ENCODE measurements around the gene RASGRP3.

RASGRP3 gene

DNA sequence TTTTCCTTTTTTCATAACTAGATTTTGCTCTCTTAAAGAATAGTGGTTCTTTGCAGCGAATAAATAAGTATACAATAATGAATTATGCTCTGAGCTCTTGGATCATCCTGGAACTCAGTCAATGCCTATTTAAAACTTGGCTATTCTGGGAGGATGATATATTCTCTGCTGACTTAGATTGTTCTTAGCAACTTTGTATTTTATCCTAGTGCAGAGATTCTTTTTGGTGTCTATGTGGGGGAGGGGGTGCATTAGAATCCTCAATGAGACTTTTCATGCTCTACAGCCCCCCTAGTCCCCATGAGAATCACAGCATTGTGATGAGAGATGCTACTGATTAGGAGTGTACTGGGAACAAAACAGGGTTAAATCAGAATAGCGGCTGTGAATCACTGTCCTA is 131.5 kb downstream of the RASGRP3 start:
- Histone ChIP-seq H3K27me3 (ENCODE audit: insufficient read depth, poor library complexity, severe bottlenecking) (no peaks in the 10 kb centered on the region), H3K27ac (replicated peaks) (no peak overlapping the region), H3K4me3 (replicated peaks; ENCODE audit: insufficient read depth, low read length) (no peak overlapping the region)
- TF ChIP-seq SPI1 (IDR thresholded peaks at IDR 0.05; ENCODE audit: borderline replicate concordance, low read depth) (no peak), GABPA (IDR thresholded peaks at IDR 0.05; ENCODE audit: low read depth) (no peak), POLR2AphosphoS5 (IDR thresholded peaks at IDR 0.05; ENCODE audit: low read depth) (no peak)
- TF ChIP-seq, protein P1, sequence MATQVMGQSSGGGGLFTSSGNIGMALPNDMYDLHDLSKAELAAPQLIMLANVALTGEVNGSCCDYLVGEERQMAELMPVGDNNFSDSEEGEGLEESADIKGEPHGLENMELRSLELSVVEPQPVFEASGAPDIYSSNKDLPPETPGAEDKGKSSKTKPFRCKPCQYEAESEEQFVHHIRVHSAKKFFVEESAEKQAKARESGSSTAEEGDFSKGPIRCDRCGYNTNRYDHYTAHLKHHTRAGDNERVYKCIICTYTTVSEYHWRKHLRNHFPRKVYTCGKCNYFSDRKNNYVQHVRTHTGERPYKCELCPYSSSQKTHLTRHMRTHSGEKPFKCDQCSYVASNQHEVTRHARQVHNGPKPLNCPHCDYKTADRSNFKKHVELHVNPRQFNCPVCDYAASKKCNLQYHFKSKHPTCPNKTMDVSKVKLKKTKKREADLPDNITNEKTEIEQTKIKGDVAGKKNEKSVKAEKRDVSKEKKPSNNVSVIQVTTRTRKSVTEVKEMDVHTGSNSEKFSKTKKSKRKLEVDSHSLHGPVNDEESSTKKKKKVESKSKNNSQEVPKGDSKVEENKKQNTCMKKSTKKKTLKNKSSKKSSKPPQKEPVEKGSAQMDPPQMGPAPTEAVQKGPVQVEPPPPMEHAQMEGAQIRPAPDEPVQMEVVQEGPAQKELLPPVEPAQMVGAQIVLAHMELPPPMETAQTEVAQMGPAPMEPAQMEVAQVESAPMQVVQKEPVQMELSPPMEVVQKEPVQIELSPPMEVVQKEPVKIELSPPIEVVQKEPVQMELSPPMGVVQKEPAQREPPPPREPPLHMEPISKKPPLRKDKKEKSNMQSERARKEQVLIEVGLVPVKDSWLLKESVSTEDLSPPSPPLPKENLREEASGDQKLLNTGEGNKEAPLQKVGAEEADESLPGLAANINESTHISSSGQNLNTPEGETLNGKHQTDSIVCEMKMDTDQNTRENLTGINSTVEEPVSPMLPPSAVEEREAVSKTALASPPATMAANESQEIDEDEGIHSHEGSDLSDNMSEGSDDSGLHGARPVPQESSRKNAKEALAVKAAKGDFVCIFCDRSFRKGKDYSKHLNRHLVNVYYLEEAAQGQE (IDR thresholded peaks at IDR 0.05; ENCODE audit: insufficient replicate concordance, low read depth): no peak
- TF ChIP-seq, protein P2, sequence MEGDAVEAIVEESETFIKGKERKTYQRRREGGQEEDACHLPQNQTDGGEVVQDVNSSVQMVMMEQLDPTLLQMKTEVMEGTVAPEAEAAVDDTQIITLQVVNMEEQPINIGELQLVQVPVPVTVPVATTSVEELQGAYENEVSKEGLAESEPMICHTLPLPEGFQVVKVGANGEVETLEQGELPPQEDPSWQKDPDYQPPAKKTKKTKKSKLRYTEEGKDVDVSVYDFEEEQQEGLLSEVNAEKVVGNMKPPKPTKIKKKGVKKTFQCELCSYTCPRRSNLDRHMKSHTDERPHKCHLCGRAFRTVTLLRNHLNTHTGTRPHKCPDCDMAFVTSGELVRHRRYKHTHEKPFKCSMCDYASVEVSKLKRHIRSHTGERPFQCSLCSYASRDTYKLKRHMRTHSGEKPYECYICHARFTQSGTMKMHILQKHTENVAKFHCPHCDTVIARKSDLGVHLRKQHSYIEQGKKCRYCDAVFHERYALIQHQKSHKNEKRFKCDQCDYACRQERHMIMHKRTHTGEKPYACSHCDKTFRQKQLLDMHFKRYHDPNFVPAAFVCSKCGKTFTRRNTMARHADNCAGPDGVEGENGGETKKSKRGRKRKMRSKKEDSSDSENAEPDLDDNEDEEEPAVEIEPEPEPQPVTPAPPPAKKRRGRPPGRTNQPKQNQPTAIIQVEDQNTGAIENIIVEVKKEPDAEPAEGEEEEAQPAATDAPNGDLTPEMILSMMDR (IDR thresholded peaks at IDR 0.05; ENCODE audit: insufficient read depth, low read length): no peak
- DNase-seq (ENCODE audit: low read depth in 1 of 2, low spot score in 1 of 2): no peak

DNA sequence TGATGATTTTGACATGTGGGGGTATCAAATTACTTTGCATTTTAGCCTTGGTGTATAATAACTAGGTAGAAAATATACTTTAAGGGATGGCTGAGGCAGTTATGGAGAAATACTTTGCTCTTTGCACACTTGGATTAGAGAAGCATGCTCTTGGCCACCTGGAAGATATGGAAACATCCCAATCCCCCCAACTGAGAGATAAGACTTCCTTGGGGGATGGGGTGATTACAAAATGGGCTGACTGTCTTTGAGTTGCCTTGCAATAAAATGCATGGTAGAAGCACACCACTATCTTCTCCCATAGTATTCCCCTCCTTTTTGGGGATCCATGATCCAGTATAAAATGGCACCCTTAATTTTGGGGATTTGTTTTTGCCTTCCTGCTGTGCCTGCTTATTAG is 137.7 kb downstream of the RASGRP3 start:
- no peak overlapping the region for H3K27ac ChIP-seq (replicated peaks)
- no peak for DNase-seq (ENCODE audit: low read depth in 1 of 2, low spot score in 1 of 2)
- no peak overlapping the region for H3K4me3 ChIP-seq (replicated peaks; ENCODE audit: insufficient read depth, low read length)
- TF ChIP-seq GABPA (IDR thresholded peaks at IDR 0.05; ENCODE audit: low read depth): no peak
- TF ChIP-seq, protein P2 (IDR thresholded peaks at IDR 0.05; ENCODE audit: insufficient read depth, low read length): no peak
- TF ChIP-seq POLR2AphosphoS5 (IDR thresholded peaks at IDR 0.05; ENCODE audit: low read depth): no peak
- TF ChIP-seq, protein P1 (IDR thresholded peaks at IDR 0.05; ENCODE audit: insufficient replicate concordance, low read depth): no peak
- TF ChIP-seq SPI1 (IDR thresholded peaks at IDR 0.05; ENCODE audit: borderline replicate concordance, low read depth): no peak
- no peaks in the 10 kb centered on the region for H3K27me3 ChIP-seq (ENCODE audit: insufficient read depth, poor library complexity, severe bottlenecking)
